Measurements from ENCODE around the gene CEP57L1. TPM values are rescaled to one million over a fixed set of nuclear protein-coding genes. Genes with fewer than 3 reads are reported as not detected.
"Not testable (repeated sequence)": the region's sequence is repeated elsewhere in the genome, so short reads cannot be mapped to it uniquely, and the experiment has no call there.

CEP57L1 gene
- total RNA-seq, 2 donors from 2014 or later = 4.6 to 9.7 TPM

DNA sequence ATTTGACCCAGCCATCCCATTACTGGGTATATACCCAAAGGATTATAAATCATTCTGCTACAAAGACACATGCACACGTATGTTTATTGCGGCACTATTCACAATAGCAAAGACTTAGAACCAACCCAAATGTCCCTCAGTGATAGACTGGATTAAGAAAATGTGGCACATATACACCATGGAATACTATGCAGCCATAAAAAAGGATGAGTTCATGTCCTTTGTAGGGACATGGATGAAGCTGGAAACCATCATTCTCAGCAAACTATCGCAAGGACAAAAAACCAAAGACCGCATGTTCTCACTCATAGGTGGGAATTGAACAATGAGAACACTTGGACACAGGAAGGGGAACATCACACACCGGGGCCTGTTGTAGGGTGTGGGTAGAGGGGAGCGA, 40.7 kb downstream of the CEP57L1 start:
- H3K27ac Mint-ChIP-seq; H3K9me3 ChIP-seq (ENCODE audit: control insufficient read depth, low read length, poor library complexity, severe bottlenecking); H3K27me3 Mint-ChIP-seq; H3K4me3 Mint-ChIP-seq; H3K36me3 Mint-ChIP-seq (ENCODE audit: low read depth); ATAC-seq; DNase-seq; H3K4me1 Mint-ChIP-seq: not testable (repeated sequence)

GRCh38 chr6:109136530-109136929, 41.2 kb downstream of the CEP57L1 start:
- H3K4me1 Mint-ChIP-seq; H3K4me3 Mint-ChIP-seq; H3K27me3 Mint-ChIP-seq; ATAC-seq; H3K27ac Mint-ChIP-seq; DNase-seq; H3K9me3 ChIP-seq (ENCODE audit: control insufficient read depth, low read length, poor library complexity, severe bottlenecking); H3K36me3 Mint-ChIP-seq (ENCODE audit: low read depth): not testable (repeated sequence)

GRCh38 chr6:109139109-109139508, 43.8 kb downstream of the CEP57L1 start:
- Mint-ChIP-seq H3K27ac (no peak overlapping the region), H3K27me3 (no peaks in the 10 kb centered on the region), H3K36me3 (ENCODE audit: low read depth) (peaks cover 3% of the 10 kb centered on the region), H3K4me3 (no peak overlapping the region), H3K4me1 (peaks cover 2% of the 10 kb centered on the region)
- ATAC-seq (no peak), DNase-seq (no peak)
- no peaks in the 10 kb centered on the region for H3K9me3 ChIP-seq (ENCODE audit: control insufficient read depth, low read length, poor library complexity, severe bottlenecking)

DNA sequence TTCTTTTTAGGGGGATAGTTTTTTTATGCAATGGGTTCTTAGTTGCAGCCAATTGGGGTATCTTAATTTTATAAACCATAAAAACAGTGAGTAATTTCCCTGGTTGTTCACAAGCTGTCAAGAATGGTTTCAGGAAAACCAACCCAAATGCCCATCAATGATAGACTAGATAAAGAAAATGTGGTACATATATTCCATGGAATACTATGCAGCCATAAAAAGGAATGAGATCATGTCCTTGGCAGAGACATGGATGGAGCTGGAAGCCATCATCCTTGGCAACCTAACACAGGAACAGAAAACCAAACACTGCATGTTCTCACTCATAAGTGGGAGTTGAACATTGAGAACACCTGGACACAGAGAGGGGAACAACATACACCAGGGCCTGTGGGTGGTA, 46.8 kb downstream of the CEP57L1 start:
- H3K27me3 Mint-ChIP-seq; ATAC-seq; H3K9me3 ChIP-seq (ENCODE audit: control insufficient read depth, low read length, poor library complexity, severe bottlenecking); H3K4me3 Mint-ChIP-seq; DNase-seq; H3K36me3 Mint-ChIP-seq (ENCODE audit: low read depth); H3K27ac Mint-ChIP-seq; H3K4me1 Mint-ChIP-seq: not testable (repeated sequence)

DNA sequence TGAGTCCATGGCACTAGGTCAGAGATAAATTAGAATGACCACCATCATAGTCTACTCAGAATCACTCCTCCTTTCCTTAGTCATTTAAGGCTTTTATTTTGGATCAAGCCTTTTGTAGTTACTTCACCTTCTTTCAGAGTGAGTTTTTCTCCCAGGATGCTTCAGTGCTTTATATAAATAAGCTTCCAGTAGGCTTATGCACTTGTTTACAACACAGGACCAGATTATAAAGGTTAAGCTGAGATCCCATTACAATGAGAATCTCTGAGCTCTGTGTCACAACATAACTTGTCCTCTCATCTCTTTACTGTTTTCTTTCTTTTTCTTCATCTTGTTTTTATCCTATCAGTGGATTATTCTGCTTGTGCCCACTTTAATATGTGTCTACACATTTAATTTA, 47.9 kb downstream of the CEP57L1 start:
- no peaks in the 10 kb centered on the region for H3K9me3 ChIP-seq (ENCODE audit: control insufficient read depth, low read length, poor library complexity, severe bottlenecking)
- no peak for ATAC-seq
- no peak overlapping the region for H3K4me3 Mint-ChIP-seq
- no peaks in the 10 kb centered on the region for H3K27me3 Mint-ChIP-seq
- peak overlapping the region; percentile 29 for H3K27ac Mint-ChIP-seq
- peaks cover 3% of the 10 kb centered on the region for H3K36me3 Mint-ChIP-seq (ENCODE audit: low read depth)
- peaks cover 2% of the 10 kb centered on the region for H3K4me1 Mint-ChIP-seq
- no peak for DNase-seq

GRCh38 chr6:109148251-109148650, 52.9 kb downstream of the CEP57L1 start:
- DNase-seq; H3K27ac Mint-ChIP-seq; H3K9me3 ChIP-seq (ENCODE audit: control insufficient read depth, low read length, poor library complexity, severe bottlenecking); H3K4me3 Mint-ChIP-seq; H3K4me1 Mint-ChIP-seq; H3K27me3 Mint-ChIP-seq; H3K36me3 Mint-ChIP-seq (ENCODE audit: low read depth); ATAC-seq: not testable (repeated sequence)

DNA sequence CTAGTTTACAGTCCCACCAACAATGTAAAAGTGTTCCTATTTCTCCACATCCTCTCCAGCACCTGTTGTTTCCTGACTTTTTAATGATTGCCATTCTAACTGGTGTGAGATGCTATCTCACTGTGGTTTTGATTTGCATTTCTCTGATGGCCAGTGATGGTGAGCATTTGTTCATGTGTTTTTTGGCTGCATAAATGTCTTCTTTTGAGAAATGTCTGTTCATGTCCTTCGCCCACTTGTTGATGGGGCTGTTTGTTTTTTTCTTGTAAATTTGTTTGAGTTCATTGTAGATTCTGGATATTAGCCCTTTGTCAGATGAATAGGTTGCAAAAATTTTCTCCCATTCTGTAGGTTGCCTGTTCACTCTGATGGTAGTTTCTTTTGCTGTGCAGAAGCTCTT, 53.4 kb downstream of the CEP57L1 start:
- not testable (repeated sequence) for H3K4me3 Mint-ChIP-seq; ATAC-seq; H3K27ac Mint-ChIP-seq; H3K36me3 Mint-ChIP-seq (ENCODE audit: low read depth); H3K9me3 ChIP-seq (ENCODE audit: control insufficient read depth, low read length, poor library complexity, severe bottlenecking); H3K4me1 Mint-ChIP-seq; H3K27me3 Mint-ChIP-seq; DNase-seq

GRCh38 chr6:109153752-109154151, 58.4 kb downstream of the CEP57L1 start:
- H3K9me3 ChIP-seq (ENCODE audit: control insufficient read depth, low read length, poor library complexity, severe bottlenecking) = no peaks in the 10 kb centered on the region
- H3K4me1 Mint-ChIP-seq = no peaks in the 10 kb centered on the region
- no peaks in the 10 kb centered on the region for H3K27me3 Mint-ChIP-seq
- no peak for DNase-seq
- no peak overlapping the region for H3K27ac Mint-ChIP-seq
- H3K36me3 Mint-ChIP-seq (ENCODE audit: low read depth) = peaks cover 3% of the 10 kb centered on the region
- H3K4me3 Mint-ChIP-seq = no peak overlapping the region
- ATAC-seq = no peak

GRCh38 chr6:109164331-109164730, 69.0 kb downstream of the CEP57L1 start:
- no peak for ATAC-seq

GRCh38 chr6:109165392-109165974, 70.2 kb downstream of the CEP57L1 start:
- no peak for DNase-seq
- no peak overlapping the region for H3K27ac Mint-ChIP-seq
- no peak for ATAC-seq
- no peak overlapping the region for H3K4me3 Mint-ChIP-seq
- H3K27me3 Mint-ChIP-seq = no peaks in the 10 kb centered on the region
- H3K9me3 ChIP-seq (ENCODE audit: control insufficient read depth, low read length, poor library complexity, severe bottlenecking) = no peaks in the 10 kb centered on the region
- no peaks in the 10 kb centered on the region for H3K4me1 Mint-ChIP-seq
- peaks cover 3% of the 10 kb centered on the region for H3K36me3 Mint-ChIP-seq (ENCODE audit: low read depth)

More at GRCh38 chr6:109164331-109164730, 69.0 kb downstream of the CEP57L1 start:
- Mint-ChIP-seq H3K27ac (no peak overlapping the region), H3K36me3 (ENCODE audit: low read depth) (peaks cover 3% of the 10 kb centered on the region), H3K27me3 (no peaks in the 10 kb centered on the region), H3K4me3 (no peak overlapping the region), H3K4me1 (no peaks in the 10 kb centered on the region)
- no peaks in the 10 kb centered on the region for H3K9me3 ChIP-seq (ENCODE audit: control insufficient read depth, low read length, poor library complexity, severe bottlenecking)
- DNase-seq = no peak

DNA sequence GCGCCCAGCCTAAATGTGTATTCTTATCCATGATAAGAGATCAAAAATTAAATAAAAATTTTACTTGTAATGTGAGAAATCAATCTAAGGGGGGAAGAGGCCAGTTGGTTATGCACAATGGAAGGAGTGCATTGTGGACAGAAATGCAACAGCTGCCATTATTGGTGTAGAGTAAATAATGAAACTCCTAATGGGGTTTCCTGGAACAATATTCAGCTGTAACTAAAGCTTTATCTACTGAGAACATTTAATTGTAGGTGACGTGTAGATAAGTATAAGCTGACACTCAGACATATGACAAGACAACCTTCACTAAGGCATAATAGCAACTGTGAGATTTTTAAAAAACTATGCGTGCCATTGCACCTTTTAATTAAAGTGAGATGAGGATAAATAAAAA, 71.4 kb downstream of the CEP57L1 start:
- ATAC-seq = no peak
- Mint-ChIP-seq H3K27me3 (no peaks in the 10 kb centered on the region), H3K4me3 (no peak overlapping the region), H3K27ac (no peak overlapping the region), H3K4me1 (no peaks in the 10 kb centered on the region), H3K36me3 (ENCODE audit: low read depth) (peaks cover 3% of the 10 kb centered on the region)
- no peaks in the 10 kb centered on the region for H3K9me3 ChIP-seq (ENCODE audit: control insufficient read depth, low read length, poor library complexity, severe bottlenecking)
- DNase-seq = no peak

GRCh38 chr6:109167562-109167961, 72.3 kb downstream of the CEP57L1 start:
- no peaks in the 10 kb centered on the region for H3K9me3 ChIP-seq (ENCODE audit: control insufficient read depth, low read length, poor library complexity, severe bottlenecking)
- Mint-ChIP-seq H3K4me3 (no peak overlapping the region), H3K36me3 (ENCODE audit: low read depth) (peaks cover 3% of the 10 kb centered on the region), H3K4me1 (no peaks in the 10 kb centered on the region), H3K27me3 (no peaks in the 10 kb centered on the region), H3K27ac (no peak overlapping the region)
- no peak for DNase-seq
- no peak for ATAC-seq

DNA sequence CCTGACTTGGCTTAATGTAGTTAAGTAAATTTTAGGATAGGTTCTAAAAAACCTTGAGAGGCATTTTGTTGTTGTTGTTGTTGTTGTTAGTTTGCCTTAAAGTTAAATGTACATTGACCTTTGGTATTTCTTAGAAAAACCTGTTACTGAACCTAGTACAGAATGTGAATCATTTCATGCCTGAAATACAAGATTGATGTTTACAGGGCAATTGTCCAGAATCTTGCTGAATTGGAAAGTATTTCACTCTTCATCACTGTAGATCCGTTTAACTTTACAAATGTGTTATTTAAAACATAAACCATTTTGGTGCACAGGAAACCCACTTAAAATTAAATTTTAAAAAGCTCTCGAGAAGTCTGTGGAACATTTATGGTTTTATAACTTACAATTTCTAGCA, 75.0 kb downstream of the CEP57L1 start:
- Mint-ChIP-seq H3K4me3 (no peak overlapping the region), H3K36me3 (ENCODE audit: low read depth) (peaks cover 3% of the 10 kb centered on the region), H3K4me1 (no peaks in the 10 kb centered on the region), H3K27ac (no peak overlapping the region), H3K27me3 (peaks cover 10% of the 10 kb centered on the region)
- ATAC-seq (no peak), DNase-seq (no peak)
- H3K9me3 ChIP-seq (ENCODE audit: control insufficient read depth, low read length, poor library complexity, severe bottlenecking) = no peaks in the 10 kb centered on the region

DNA sequence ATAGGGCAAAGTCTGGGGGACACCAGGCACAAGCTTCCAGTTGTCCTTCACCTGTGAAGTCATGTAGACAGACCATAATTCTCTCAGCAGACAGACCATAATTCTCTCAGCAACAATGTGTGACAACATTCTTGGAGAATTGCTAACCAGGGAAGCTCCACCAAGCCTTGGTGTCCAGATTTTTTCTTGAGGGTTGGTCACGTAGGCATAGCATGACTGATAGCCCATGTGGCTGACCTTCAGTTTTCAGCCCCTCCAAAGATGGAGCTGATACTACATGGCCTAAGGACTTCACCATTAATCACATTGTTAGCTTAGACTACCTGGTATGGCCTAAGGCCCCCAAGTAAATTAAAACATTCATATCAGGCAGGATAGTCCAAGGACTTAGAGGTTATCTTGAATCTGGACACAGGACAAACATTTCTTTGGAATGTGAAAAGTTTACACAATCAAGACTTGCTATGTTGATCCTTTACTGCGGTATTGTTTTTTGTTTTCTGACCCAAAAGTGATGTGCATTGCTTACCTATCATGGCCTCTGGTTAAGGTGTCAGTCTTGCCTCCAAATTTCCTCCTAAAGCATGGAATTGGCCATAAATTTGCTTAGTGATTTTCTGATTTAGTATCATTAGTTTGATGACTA, 76.9 kb downstream of the CEP57L1 start:
- ATAC-seq (no peak), DNase-seq (no peak)
- Mint-ChIP-seq H3K27ac (no peak overlapping the region), H3K4me1 (no peaks in the 10 kb centered on the region), H3K27me3 (peaks cover 11% of the 10 kb centered on the region), H3K36me3 (ENCODE audit: low read depth) (no peaks in the 10 kb centered on the region), H3K4me3 (no peak overlapping the region)
- no peaks in the 10 kb centered on the region for H3K9me3 ChIP-seq (ENCODE audit: control insufficient read depth, low read length, poor library complexity, severe bottlenecking)

Measured in T-helper 17 cell (primary cell).